Progenitor cell of endocrine pancreas (in vitro differentiated cells): ENCODE data around the gene ARAP1. TPM values are rescaled to one million over a fixed set of nuclear protein-coding genes. Genes with fewer than 3 reads are reported as not detected.
A peak's percentile ranks its signal among the peaks of the same experiment; 100 is the strongest.

Experiments used
- DNase-seq: peaks from one replicate; pipeline ENCODE4 v3.0.0; 2021; ENCODE audit warnings: low spot score; ENCODE audit not compliant: unreplicated experiment
- H3K27ac Mint-ChIP-seq: 2 replicates; pipeline ENCODE4 v1.8.0; 2021; ENCODE audit warnings: mild to moderate bottlenecking, moderate library complexity, mixed read lengths
- H3K27me3 Mint-ChIP-seq: 2 replicates; pipeline ENCODE4 v1.8.0; 2021; ENCODE audit warnings: mixed read lengths
- H3K36me3 Mint-ChIP-seq: 2 replicates; pipeline ENCODE4 v1.8.0; 2022; ENCODE audit warnings: mixed read lengths; ENCODE audit not compliant: insufficient read depth
- H3K4me1 Mint-ChIP-seq: 2 replicates; pipeline ENCODE4 v1.8.0; 2021; ENCODE audit warnings: low read depth, mixed read lengths
- H3K4me3 Mint-ChIP-seq: 2 replicates; pipeline ENCODE4 v1.8.0; 2021; ENCODE audit warnings: low read depth, mild to moderate bottlenecking, moderate library complexity, mixed read lengths
- H3K9me3 Mint-ChIP-seq: 2 replicates; pipeline ENCODE4 v1.8.0; 2021; ENCODE audit warnings: low read depth, mixed read lengths
- CTCF ChIP-seq: fragments of 200-600 bp; sonication (generic); IDR thresholded peaks from one replicate; pipeline ENCODE4 v1.5.0; 2021; ENCODE audit warnings: antibody characterized with exemption, mild to moderate bottlenecking; ENCODE audit not compliant: unreplicated experiment
- total RNA-seq: library from RNA; stranded (reverse); gene quantifications from 2 replicates; pipeline ENCODE4 v1.2.1, GENCODE V29; 2021

Gene ARAP1
- total RNA-seq, 1 donor from 2014 or later = 86.7 TPM

- no peaks in the 10 kb centered on the region for H3K9me3 Mint-ChIP-seq
- no peak for DNase-seq
- no peaks in the 10 kb centered on the region for H3K27me3 Mint-ChIP-seq
- TF ChIP-seq CTCF = no peak
- H3K4me1 Mint-ChIP-seq = peaks cover 5% of the 10 kb centered on the region
- H3K27ac Mint-ChIP-seq = peak overlapping the region; percentile 42
- peaks cover 28% of the 10 kb centered on the region for H3K36me3 Mint-ChIP-seq
- H3K4me3 Mint-ChIP-seq = no peak overlapping the region
These were observed 6.6 kb upstream of the ARAP1 start for GRCh38 chr11:72758690-72759389.

GRCh38 chr11:72758304-72758689, 6.1 kb upstream of the ARAP1 start:
- Mint-ChIP-seq H3K9me3 (no peaks in the 10 kb centered on the region), H3K36me3 (peaks cover 28% of the 10 kb centered on the region), H3K4me1 (peaks cover 5% of the 10 kb centered on the region), H3K27me3 (no peaks in the 10 kb centered on the region), H3K4me3 (no peak overlapping the region), H3K27ac (peak overlapping the region; percentile 69)
- DNase-seq = no peak
- no peak for TF ChIP-seq CTCF

- peaks cover 28% of the 10 kb centered on the region for H3K36me3 Mint-ChIP-seq
- no peak overlapping the region for H3K4me3 Mint-ChIP-seq
These were observed 3.6 kb upstream of the ARAP1 start for GRCh38 chr11:72755713-72756285.

GRCh38 chr11:72754544-72755155, 2.4 kb upstream of the ARAP1 start:
- peaks cover 28% of the 10 kb centered on the region for H3K36me3 Mint-ChIP-seq
- TF ChIP-seq CTCF = no peak
- no peaks in the 10 kb centered on the region for H3K9me3 Mint-ChIP-seq
- H3K27ac Mint-ChIP-seq = no peak overlapping the region
- no peak for DNase-seq
- H3K27me3 Mint-ChIP-seq = no peaks in the 10 kb centered on the region
- no peak overlapping the region for H3K4me3 Mint-ChIP-seq
- H3K4me1 Mint-ChIP-seq = peaks cover 23% of the 10 kb centered on the region

More at GRCh38 chr11:72755713-72756285, 3.6 kb upstream of the ARAP1 start:
- Mint-ChIP-seq H3K27ac (peak overlapping the region; percentile 80), H3K4me1 (peaks cover 15% of the 10 kb centered on the region), H3K27me3 (no peaks in the 10 kb centered on the region), H3K9me3 (no peaks in the 10 kb centered on the region)
- no peak for DNase-seq
- no peak for TF ChIP-seq CTCF

GRCh38 chr11:72754149-72754543, 1.9 kb upstream of the ARAP1 start:
- H3K9me3 Mint-ChIP-seq = no peaks in the 10 kb centered on the region
- no peak overlapping the region for H3K27ac Mint-ChIP-seq
- DNase-seq = no peak
- peaks cover 28% of the 10 kb centered on the region for H3K36me3 Mint-ChIP-seq
- H3K4me3 Mint-ChIP-seq = no peak overlapping the region
- no peaks in the 10 kb centered on the region for H3K27me3 Mint-ChIP-seq
- H3K4me1 Mint-ChIP-seq = peaks cover 26% of the 10 kb centered on the region
- no peak for TF ChIP-seq CTCF
